Suprapubic skin (tissue), 4 donors: Measurements from ENCODE around the gene AIM2. TPM values are rescaled to one million over a fixed set of nuclear protein-coding genes. Genes with fewer than 3 reads are reported as not detected.

Source experiments
- DNase-seq, 2 donors: peaks; one replicate each; pipeline ENCODE4 v3.0.0-alpha.2; 2019; ENCODE audit warnings: low spot score in 2 of 2
- H3K27ac ChIP-seq: fragments of 200-600 bp; sonication (generic); one replicate; pipeline ENCODE4 v1.5.1; 2019
- H3K27me3 ChIP-seq: fragments of 200-600 bp; sonication (generic); one replicate; pipeline ENCODE4 v1.5.1; 2019
- H3K36me3 ChIP-seq: fragments of 200-600 bp; sonication (generic); one replicate; pipeline ENCODE4 v1.5.1; 2019
- H3K4me1 ChIP-seq: fragments of 200-600 bp; sonication (generic); one replicate; pipeline ENCODE4 v1.5.1; 2019
- H3K4me3 ChIP-seq: fragments of 200-600 bp; sonication (generic); one replicate; pipeline ENCODE4 v1.5.1; 2019; ENCODE audit warnings: mild to moderate bottlenecking
- H3K9me3 ChIP-seq: fragments of 200-600 bp; sonication (generic); one replicate; pipeline ENCODE4 v1.5.1; 2019
- CTCF ChIP-seq, 2 donors: fragments of 200-600 bp in 1 of 2; fragments of 450-650 bp in 1 of 2; sonication (generic) in 1 of 2; IDR thresholded peaks; one replicate each; pipeline ENCODE4 v1.5.1; 2016 to 2019; ENCODE audit warnings: antibody characterized with exemption in 2 of 2, mild to moderate bottlenecking in 1 of 2, moderate library complexity in 1 of 2
- EP300 ChIP-seq: sonication (generic); formaldehyde crosslinking; IDR thresholded peaks from one replicate; pipeline ENCODE4 v1.6.1; 2017; ENCODE audit warnings: antibody characterized with exemption
- POLR2A ChIP-seq, 2 donors: fragments of 450-650 bp; IDR thresholded peaks; one replicate each; pipeline ENCODE4 v1.6.1; 2017; ENCODE audit warnings: antibody characterized with exemption in 2 of 2, mild to moderate bottlenecking in 2 of 2, moderate library complexity in 2 of 2
- POLR2AphosphoS5 ChIP-seq, 3 donors: sonication (generic); formaldehyde crosslinking; IDR thresholded peaks; one replicate each; pipeline ENCODE4 v1.6.1; 2017; ENCODE audit warnings: antibody characterized with exemption in 3 of 3
- WGBS: methylation state at CpG from one replicate; pipeline ENCODE4 v1.1.5; 2018; 5-methylcytosine and 5-hydroxymethylcytosine counted together
- total RNA-seq, 4 donors: library from RNA; depleted of rRNA; stranded (reverse); fragments of >200 nt; gene quantifications; one replicate each; pipeline ENCODE4 v1.1.0, GENCODE V29; 2016

AIM2 gene
- total RNA-seq, 4 donors from 2014 or later: not detected

GRCh38 chr1:159025043-159025442 lies 51.5 kb downstream of the AIM2 start:
- peaks cover 22% of the 10 kb centered on the region for H3K4me1 ChIP-seq
- H3K36me3 ChIP-seq: peaks cover 40% of the 10 kb centered on the region
- no peak for DNase-seq
- H3K9me3 ChIP-seq: no peaks in the 10 kb centered on the region
- TF ChIP-seq POLR2A (IDR thresholded peaks at IDR 0.05) (no peak), EP300 (no peak), POLR2AphosphoS5 (IDR thresholded peaks at IDR 0.05) (no peak), CTCF (IDR thresholded peaks at IDR 0.05) (no peak)
- no peaks in the 10 kb centered on the region for H3K27me3 ChIP-seq
- no peak overlapping the region for H3K27ac ChIP-seq
- WGBS: 98% methylated on average over 7 of the region's 7 CpGs
- no peak overlapping the region for H3K4me3 ChIP-seq

- Histone ChIP-seq H3K27me3 (no peaks in the 10 kb centered on the region), H3K4me1 (peaks cover 25% of the 10 kb centered on the region), H3K9me3 (no peaks in the 10 kb centered on the region), H3K4me3 (no peak overlapping the region), H3K36me3 (peaks cover 48% of the 10 kb centered on the region), H3K27ac (no peak overlapping the region)
- DNase-seq: no peak
- TF ChIP-seq CTCF (IDR thresholded peaks at IDR 0.05) (no peak), POLR2A (IDR thresholded peaks at IDR 0.05) (no peak), EP300 (no peak), POLR2AphosphoS5 (IDR thresholded peaks at IDR 0.05) (no peak)
- 92% methylated on average over 10 of the region's 10 CpGs for WGBS
Measured at GRCh38 chr1:159023723-159024122, 52.8 kb downstream of the AIM2 start.

GRCh38 chr1:159015440-159015909 lies 61.1 kb downstream of the AIM2 start:
- 33% methylated on average over 4 of the region's 4 CpGs for WGBS
- Histone ChIP-seq H3K4me3 (peak overlapping the region; percentile 19), H3K36me3 (peaks cover 45% of the 10 kb centered on the region), H3K4me1 (peaks cover 60% of the 10 kb centered on the region), H3K27ac (peak overlapping the region; percentile 74), H3K9me3 (no peaks in the 10 kb centered on the region), H3K27me3 (no peaks in the 10 kb centered on the region)
- no peak for TF ChIP-seq CTCF (IDR thresholded peaks at IDR 0.05)
- peak; percentile 59 to 63 (median 61) for TF ChIP-seq POLR2AphosphoS5 (IDR thresholded peaks at IDR 0.05)
- peak in 1 of 2 donors; percentile 79 for DNase-seq

- no peak overlapping the region for H3K4me3 ChIP-seq
Measured at GRCh38 chr1:159014851-159015250, 61.7 kb downstream of the AIM2 start.

GRCh38 chr1:159014003-159014571 lies 62.5 kb downstream of the AIM2 start:
- H3K4me1 ChIP-seq: peaks cover 63% of the 10 kb centered on the region
- peak overlapping the region; percentile 11 for H3K4me3 ChIP-seq
- DNase-seq: no peak
- TF ChIP-seq EP300: no peak
- no peak for TF ChIP-seq CTCF (IDR thresholded peaks at IDR 0.05)
- TF ChIP-seq POLR2AphosphoS5 (IDR thresholded peaks at IDR 0.05): no peak
- TF ChIP-seq POLR2A (IDR thresholded peaks at IDR 0.05): no peak
- H3K27me3 ChIP-seq: no peaks in the 10 kb centered on the region
- peaks cover 32% of the 10 kb centered on the region for H3K36me3 ChIP-seq
- WGBS: 91% methylated on average over 3 of the region's 3 CpGs
- peak overlapping the region; percentile 45 for H3K27ac ChIP-seq
- no peaks in the 10 kb centered on the region for H3K9me3 ChIP-seq

More at GRCh38 chr1:159014851-159015250, 61.7 kb downstream of the AIM2 start:
- H3K27ac ChIP-seq: peak overlapping the region; percentile 47
- peaks cover 40% of the 10 kb centered on the region for H3K36me3 ChIP-seq
- no peaks in the 10 kb centered on the region for H3K27me3 ChIP-seq
- DNase-seq: no peak
- H3K9me3 ChIP-seq: no peaks in the 10 kb centered on the region
- WGBS: 79% methylated on average over 3 of the region's 3 CpGs
- peaks cover 58% of the 10 kb centered on the region for H3K4me1 ChIP-seq
- no peak for TF ChIP-seq CTCF (IDR thresholded peaks at IDR 0.05)
- no peak for TF ChIP-seq POLR2AphosphoS5 (IDR thresholded peaks at IDR 0.05)
- TF ChIP-seq POLR2A (IDR thresholded peaks at IDR 0.05): no peak
- no peak for TF ChIP-seq EP300
